Esophagus muscularis mucosa (tissue), 4 donors: ENCODE measurements around the gene BTRC. TPM values are rescaled to one million over a fixed set of nuclear protein-coding genes. Genes with fewer than 3 reads are reported as not detected.

Source experiments
- DNase-seq: peaks from one replicate; pipeline ENCODE4 v3.0.0-alpha.2; 2017; ENCODE audit errors: extremely low spot score
- H3K27ac ChIP-seq, 4 donors: fragments of 200-600 bp; sonication (generic); replicated peaks in 1 of 4; 1 replicate in 3 of 4; 2 replicates in 1 of 4; pipeline ENCODE4 v1.5.1; 2016 to 2019; ENCODE audit warnings: mild to moderate bottlenecking in 1 of 4
- H3K27me3 ChIP-seq, 4 donors: fragments of 200-600 bp; sonication (generic); one replicate each; pipeline versions ENCODE4 v1.5.1 to v1.6.0; 2016 to 2019
- H3K36me3 ChIP-seq, 4 donors: fragments of 200-600 bp; sonication (generic); one replicate each; pipeline ENCODE4 v1.5.1; 2016 to 2019
- H3K4me1 ChIP-seq, 4 donors: fragments of 200-600 bp; sonication (generic); one replicate each; pipeline ENCODE4 v1.5.1; 2016 to 2019
- H3K4me3 ChIP-seq, 4 donors: fragments of 200-600 bp; sonication (generic); 1 replicate in 2 of 4; 2 replicates in 2 of 4; pipeline ENCODE4 v1.5.1; 2016 to 2019; ENCODE audit warnings: mild to moderate bottlenecking in 4 of 4, moderate library complexity in 1 of 4
- H3K9me3 ChIP-seq, 4 donors: fragments of 200-600 bp; sonication (generic); 1 replicate in 3 of 4; 2 replicates in 1 of 4; pipeline ENCODE4 v1.5.1; 2016 to 2019
- EP300 ChIP-seq: sonication (generic); formaldehyde crosslinking; IDR thresholded peaks from one replicate; pipeline ENCODE4 v1.6.1; 2017; ENCODE audit warnings: antibody characterized with exemption
- POLR2A ChIP-seq: fragments of 450-650 bp; IDR thresholded peaks from one replicate; pipeline ENCODE4 v1.6.1; 2017; ENCODE audit warnings: antibody characterized with exemption, moderate library complexity, mild to moderate bottlenecking, low read depth
- POLR2AphosphoS5 ChIP-seq, 2 donors: sonication (generic); formaldehyde crosslinking; IDR thresholded peaks; one replicate each; pipeline ENCODE4 v1.6.1; 2017; ENCODE audit warnings: antibody characterized with exemption in 2 of 2
- WGBS: methylation state at CpG from one replicate; pipeline ENCODE4 v1.1.5; 2018; 5-methylcytosine and 5-hydroxymethylcytosine counted together
- intact Hi-C: fragments of 100-400 bp; cut with DNase I; formaldehyde crosslinking; loops from one replicate; pipeline ENCODE4 v1.15.1; 2023
- total RNA-seq, 4 donors: library from RNA; depleted of rRNA; stranded (reverse); fragments of >200 nt; gene quantifications; one replicate each; pipeline versions ENCODE4 v1.1.0 to v1.2.1, GENCODE V29; 2016
- TF ChIP-seq, protein P1 (sequence below), 3 experiments: fragments of 200-600 bp in 2 of 3; fragments of 450-650 bp in 1 of 3; sonication (generic) in 2 of 3; IDR thresholded peaks; one replicate each; pipeline ENCODE4 v1.5.1; 2017 to 2019; ENCODE audit warnings: antibody characterized with exemption in 3 of 3, mild to moderate bottlenecking in 2 of 3, moderate library complexity in 1 of 3

Gene BTRC
- total RNA-seq, 4 donors from 2014 or later, result 10.1 to 20.0 (median 10.4) TPM

- Histone ChIP-seq H3K27me3 (peaks cover 0 to 81% (median 0%) of the 10 kb centered on the region in 4 donors), H3K4me3 (peak overlapping the region; percentile 13 to 43 (median 36)), H3K4me1 (peaks cover 0 to 18% (median 15%) of the 10 kb centered on the region in 4 donors), H3K36me3 (no peaks in the 10 kb centered on the region), H3K9me3 (no peaks in the 10 kb centered on the region), H3K27ac (no peak overlapping the region)
- intact Hi-C loops, result no loop called here
- 7% methylated on average over 18 of the region's 25 CpGs for WGBS
- TF ChIP-seq, protein P1, sequence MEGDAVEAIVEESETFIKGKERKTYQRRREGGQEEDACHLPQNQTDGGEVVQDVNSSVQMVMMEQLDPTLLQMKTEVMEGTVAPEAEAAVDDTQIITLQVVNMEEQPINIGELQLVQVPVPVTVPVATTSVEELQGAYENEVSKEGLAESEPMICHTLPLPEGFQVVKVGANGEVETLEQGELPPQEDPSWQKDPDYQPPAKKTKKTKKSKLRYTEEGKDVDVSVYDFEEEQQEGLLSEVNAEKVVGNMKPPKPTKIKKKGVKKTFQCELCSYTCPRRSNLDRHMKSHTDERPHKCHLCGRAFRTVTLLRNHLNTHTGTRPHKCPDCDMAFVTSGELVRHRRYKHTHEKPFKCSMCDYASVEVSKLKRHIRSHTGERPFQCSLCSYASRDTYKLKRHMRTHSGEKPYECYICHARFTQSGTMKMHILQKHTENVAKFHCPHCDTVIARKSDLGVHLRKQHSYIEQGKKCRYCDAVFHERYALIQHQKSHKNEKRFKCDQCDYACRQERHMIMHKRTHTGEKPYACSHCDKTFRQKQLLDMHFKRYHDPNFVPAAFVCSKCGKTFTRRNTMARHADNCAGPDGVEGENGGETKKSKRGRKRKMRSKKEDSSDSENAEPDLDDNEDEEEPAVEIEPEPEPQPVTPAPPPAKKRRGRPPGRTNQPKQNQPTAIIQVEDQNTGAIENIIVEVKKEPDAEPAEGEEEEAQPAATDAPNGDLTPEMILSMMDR (IDR thresholded peaks at IDR 0.05), result no peak
- no peak for TF ChIP-seq POLR2AphosphoS5 (IDR thresholded peaks at IDR 0.05)
- TF ChIP-seq EP300, result no peak
- no peak for TF ChIP-seq POLR2A
- DNase-seq, result no peak
Observed at GRCh38 chr10:101310529-101311184, 43.3 kb upstream of the BTRC start.

DNA sequence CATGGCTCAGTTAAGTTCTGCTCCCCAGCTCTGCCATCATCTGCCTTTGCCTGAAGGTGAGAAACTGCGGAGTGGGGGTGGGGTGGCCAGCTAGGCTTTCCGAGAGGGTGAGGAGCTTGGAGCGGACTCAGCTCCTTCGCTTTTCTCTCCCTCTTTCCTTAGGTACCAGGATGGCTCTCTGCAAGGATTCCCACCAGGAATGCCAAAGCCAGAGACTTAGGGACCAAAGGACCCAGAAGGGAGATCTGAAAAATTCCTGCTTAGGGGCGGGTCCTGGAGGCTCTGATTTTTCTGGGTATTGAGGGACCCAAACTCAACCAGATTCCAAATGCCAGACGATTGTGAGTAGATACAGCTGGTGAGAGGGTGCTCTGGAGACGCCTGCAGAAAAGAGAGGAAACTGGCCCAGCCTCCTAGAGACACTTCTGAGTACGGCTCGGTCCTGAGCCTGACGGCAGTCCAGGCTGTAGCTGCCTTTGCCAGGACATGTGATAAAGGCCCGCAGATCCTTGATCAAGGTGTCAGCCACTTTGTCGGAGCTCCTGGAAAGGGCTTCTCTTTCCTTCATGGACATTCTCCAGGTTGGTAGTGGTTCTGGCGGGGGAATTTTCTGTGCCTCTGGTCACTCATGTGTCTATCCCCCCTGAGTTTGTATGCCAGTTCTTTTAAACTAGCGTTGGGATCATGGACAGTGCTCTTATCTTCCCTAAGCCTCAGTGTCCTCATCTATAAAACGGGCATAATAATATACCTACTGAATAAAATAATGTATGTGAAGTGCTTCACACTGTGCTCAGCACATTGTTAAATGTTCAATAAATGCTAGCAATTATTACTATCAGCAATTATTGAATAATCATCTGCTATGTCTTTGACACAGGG lies 42.5 kb upstream of the BTRC start:
- WGBS, result 30% methylated on average over 12 of the region's 15 CpGs
- peak overlapping the region; percentile 13 to 43 (median 36) for H3K4me3 ChIP-seq
- H3K27ac ChIP-seq, result no peak overlapping the region
- H3K36me3 ChIP-seq, result no peaks in the 10 kb centered on the region
- peaks cover 0 to 75% (median 0%) of the 10 kb centered on the region in 4 donors for H3K27me3 ChIP-seq
- intact Hi-C loops, result no loop called here
- DNase-seq, result no peak
- no peaks in the 10 kb centered on the region for H3K9me3 ChIP-seq
- TF ChIP-seq EP300 (no peak), POLR2AphosphoS5 (IDR thresholded peaks at IDR 0.05) (no peak), POLR2A (no peak)
- TF ChIP-seq, protein P1 (IDR thresholded peaks at IDR 0.05), result no peak
- H3K4me1 ChIP-seq, result peaks cover 0 to 18% (median 15%) of the 10 kb centered on the region in 4 donors

GRCh38 chr10:101319241-101319915 lies 34.6 kb upstream of the BTRC start:
- no peak overlapping the region for H3K4me3 ChIP-seq
- TF ChIP-seq, protein P1 (IDR thresholded peaks at IDR 0.05), result no peak
- TF ChIP-seq EP300 (no peak), POLR2A (no peak)
- H3K27me3 ChIP-seq, result peaks cover 0 to 26% (median 0%) of the 10 kb centered on the region in 4 donors
- H3K27ac ChIP-seq, result no peak overlapping the region
- no peaks in the 10 kb centered on the region for H3K4me1 ChIP-seq
- 66% methylated on average over 3 of the region's 3 CpGs for WGBS
- DNase-seq, result no peak
- H3K36me3 ChIP-seq, result no peaks in the 10 kb centered on the region
- H3K9me3 ChIP-seq, result no peaks in the 10 kb centered on the region
- intact Hi-C loops, result no loop called here

DNA sequence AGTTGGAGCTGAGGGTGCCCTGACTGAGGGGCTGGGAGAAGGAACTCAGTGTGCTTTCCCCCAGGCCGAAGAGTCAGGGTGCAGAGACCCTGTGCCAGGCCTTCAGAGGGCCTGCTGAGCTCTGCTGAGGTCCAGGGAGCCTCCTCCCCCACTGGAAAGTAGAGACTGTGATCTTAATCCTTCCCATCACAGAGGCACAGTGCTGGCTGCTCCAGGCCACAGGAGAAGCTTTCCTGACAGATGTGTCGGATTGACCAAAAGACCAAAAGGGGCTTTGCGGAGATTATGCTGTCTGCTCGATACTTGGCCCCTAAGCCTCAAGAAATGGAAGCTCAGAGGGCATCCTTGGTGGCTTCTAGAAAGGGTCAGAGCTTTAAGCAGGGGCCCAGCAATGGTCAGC lies 32.9 kb upstream of the BTRC start:
- intact Hi-C loops, result no loop called here
- H3K4me3 ChIP-seq, result no peak overlapping the region
- no peak for DNase-seq
- no peaks in the 10 kb centered on the region for H3K9me3 ChIP-seq
- 70% methylated on average over 4 of the region's 4 CpGs for WGBS
- H3K27me3 ChIP-seq, result peaks cover 0 to 21% (median 0%) of the 10 kb centered on the region in 4 donors
- no peaks in the 10 kb centered on the region for H3K36me3 ChIP-seq
- H3K4me1 ChIP-seq, result no peaks in the 10 kb centered on the region
- H3K27ac ChIP-seq, result no peak overlapping the region
- no peak for TF ChIP-seq EP300
- no peak for TF ChIP-seq POLR2A
- TF ChIP-seq POLR2AphosphoS5 (IDR thresholded peaks at IDR 0.05), result no peak
- TF ChIP-seq, protein P1 (IDR thresholded peaks at IDR 0.05), result no peak
